Measurements from ENCODE around the gene EGFL7.

DNA sequence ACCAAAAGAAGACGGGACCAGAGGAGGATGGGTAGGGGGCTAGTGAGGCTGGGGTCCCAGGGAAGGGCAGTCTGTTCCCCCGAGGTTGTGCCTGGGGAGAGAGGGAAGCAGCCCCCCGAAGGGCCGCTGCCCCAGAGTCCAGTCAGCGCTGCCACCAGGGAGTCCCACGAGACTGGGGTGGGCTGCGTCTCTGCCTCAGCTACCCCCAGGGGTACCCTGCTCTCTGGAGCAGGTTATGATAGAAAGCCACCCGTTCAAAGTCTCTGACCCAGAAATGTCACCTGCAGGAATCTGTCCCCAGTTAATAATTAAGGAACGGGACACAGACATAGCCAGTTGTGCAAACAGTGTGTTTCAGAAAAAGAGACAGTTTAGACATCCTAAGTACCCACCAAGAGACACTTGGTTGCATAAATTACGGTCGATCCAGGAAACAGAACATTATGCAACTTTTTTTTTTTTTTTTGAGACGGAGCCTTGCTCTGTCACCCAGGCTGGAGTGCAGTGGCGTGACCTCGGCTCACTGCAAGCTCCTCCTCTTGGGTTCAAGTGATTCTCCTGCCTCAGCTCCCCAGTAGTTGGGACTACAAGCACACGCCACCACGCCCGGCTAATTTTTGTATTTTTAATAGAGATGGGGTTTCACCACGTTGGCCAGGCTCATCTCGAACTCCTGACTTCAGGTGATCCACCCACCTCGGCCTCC, 35.3 kb downstream of the EGFL7 start:
- TF ChIP-seq POLR2A (IDR thresholded peaks at IDR 0.05) (no peak), EP300 (IDR thresholded peaks at IDR 0.05; ENCODE audit: low read depth) (no peak)
- TF ChIP-seq, protein P1, sequence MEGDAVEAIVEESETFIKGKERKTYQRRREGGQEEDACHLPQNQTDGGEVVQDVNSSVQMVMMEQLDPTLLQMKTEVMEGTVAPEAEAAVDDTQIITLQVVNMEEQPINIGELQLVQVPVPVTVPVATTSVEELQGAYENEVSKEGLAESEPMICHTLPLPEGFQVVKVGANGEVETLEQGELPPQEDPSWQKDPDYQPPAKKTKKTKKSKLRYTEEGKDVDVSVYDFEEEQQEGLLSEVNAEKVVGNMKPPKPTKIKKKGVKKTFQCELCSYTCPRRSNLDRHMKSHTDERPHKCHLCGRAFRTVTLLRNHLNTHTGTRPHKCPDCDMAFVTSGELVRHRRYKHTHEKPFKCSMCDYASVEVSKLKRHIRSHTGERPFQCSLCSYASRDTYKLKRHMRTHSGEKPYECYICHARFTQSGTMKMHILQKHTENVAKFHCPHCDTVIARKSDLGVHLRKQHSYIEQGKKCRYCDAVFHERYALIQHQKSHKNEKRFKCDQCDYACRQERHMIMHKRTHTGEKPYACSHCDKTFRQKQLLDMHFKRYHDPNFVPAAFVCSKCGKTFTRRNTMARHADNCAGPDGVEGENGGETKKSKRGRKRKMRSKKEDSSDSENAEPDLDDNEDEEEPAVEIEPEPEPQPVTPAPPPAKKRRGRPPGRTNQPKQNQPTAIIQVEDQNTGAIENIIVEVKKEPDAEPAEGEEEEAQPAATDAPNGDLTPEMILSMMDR (IDR thresholded peaks at IDR 0.05) = no peak
